Measurements from ENCODE around the gene CEP126.

DNA sequence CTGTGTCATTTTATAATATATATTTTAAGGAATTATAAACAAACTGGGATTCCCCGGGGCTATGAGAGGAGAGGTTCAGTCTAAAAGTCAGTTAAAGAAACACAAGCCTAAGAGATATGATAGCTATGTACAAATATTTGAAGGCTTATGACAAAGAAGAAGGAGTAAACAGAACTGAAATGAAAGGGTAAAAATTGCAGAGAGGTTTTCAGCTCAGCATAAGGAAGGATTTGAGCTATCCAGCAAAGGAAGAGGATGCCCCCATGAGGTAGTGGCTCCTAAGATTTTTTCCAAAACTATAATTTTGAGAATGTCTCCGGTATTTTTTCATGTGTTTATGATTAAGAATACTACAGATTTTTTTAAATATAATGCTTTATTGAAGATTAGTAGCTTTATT, 59.4 kb downstream of the CEP126 start:
- TF ChIP-seq GATA3 (IDR thresholded peaks at IDR 0.05; ENCODE audit: low read depth, low read length) (no peak), GATA2 (IDR thresholded peaks at IDR 0.05; ENCODE audit: low read depth, low read length) (no peak)
